HepG2 (cell line): ENCODE data around the gene ZNF503. TPM values are rescaled to one million over a fixed set of nuclear protein-coding genes. Genes with fewer than 3 reads are reported as not detected.

Experiments
- EP300 ChIP-seq, 3 experiments: sonication (generic) in 1 of 3; formaldehyde crosslinking in 1 of 3; IDR thresholded peaks; 2 replicates each; pipeline versions ENCODE4 v1.5.1 to v1.6.1; 2011 to 2020; ENCODE audit warnings: low read depth in 2 of 3, low read length in 2 of 3, borderline replicate concordance in 1 of 3, improper control_type of control experiment in 1 of 3, mild to moderate bottlenecking in 1 of 3, missing genetic modification reagents in 1 of 3, moderate library complexity in 1 of 3
- ERF ChIP-seq: IDR thresholded peaks from 2 replicates; pipeline ENCODE4 v1.6.1; 2018; ENCODE audit warnings: missing biosample characterization, missing genetic modification reagents
- GATAD2A ChIP-seq: IDR thresholded peaks from 2 replicates; pipeline ENCODE4 v1.6.1; 2016
- HNF1B ChIP-seq: sonication (generic); formaldehyde crosslinking; IDR thresholded peaks from 2 replicates; pipeline ENCODE4 v1.5.1; 2020; ENCODE audit warnings: mild to moderate bottlenecking, moderate library complexity, missing genetic modification reagents
- HNF4A ChIP-seq: sonication (generic); formaldehyde crosslinking; IDR thresholded peaks from 2 replicates; pipeline ENCODE4 v1.4.0; 2020; ENCODE audit warnings: missing genetic modification reagents
- HNF4G ChIP-seq, 2 experiments: sonication (generic) in 1 of 2; formaldehyde crosslinking in 1 of 2; IDR thresholded peaks; 2 replicates each; pipeline versions ENCODE4 v1.4.0 to v1.6.1; 2011 to 2020; ENCODE audit warnings: borderline replicate concordance in 2 of 2, low read depth in 2 of 2, mild to moderate bottlenecking in 2 of 2, low read length in 1 of 2, missing genetic modification reagents in 1 of 2, moderate library complexity in 1 of 2
- NONO ChIP-seq, 2 experiments: fragments of 450-650 bp in 1 of 2; sonication (generic) in 1 of 2; formaldehyde crosslinking in 1 of 2; IDR thresholded peaks in 1 of 2; conservative IDR thresholded peaks in 1 of 2; 2 replicates each; pipeline versions ENCODE4 v1.6.1 to v1.8.0; 2017 to 2022; ENCODE audit warnings: mild to moderate bottlenecking in 1 of 2, missing genetic modification reagents in 1 of 2, moderate library complexity in 1 of 2
- POLR2G ChIP-seq: fragments of 200-400 bp; formaldehyde crosslinking; IDR thresholded peaks from 2 replicates; pipeline ENCODE4 v1.6.1; 2018; ENCODE audit warnings: mild to moderate bottlenecking, low read depth, low read length, moderate library complexity
- PPARG ChIP-seq: conservative IDR thresholded peaks from 2 replicates; pipeline ENCODE4 v1.6.1; 2016; ENCODE audit warnings: missing biosample characterization, missing genetic modification reagents
- SOX5 ChIP-seq: IDR thresholded peaks from 2 replicates; pipeline ENCODE4 v1.6.1; 2016; ENCODE audit warnings: borderline replicate concordance
- ZKSCAN8 ChIP-seq: IDR thresholded peaks from 2 replicates; pipeline ENCODE4 v1.6.1; 2016; ENCODE audit warnings: borderline replicate concordance, missing genetic modification reagents, missing compliant biosample characterization
- ZNF205 ChIP-seq: IDR thresholded peaks from 2 replicates; pipeline ENCODE4 v1.6.1; 2018; ENCODE audit warnings: missing biosample characterization, missing genetic modification reagents
- ZNF280D ChIP-seq: sonication (generic); formaldehyde crosslinking; IDR thresholded peaks from 2 replicates; pipeline ENCODE4 v1.5.1; 2020; ENCODE audit warnings: mild to moderate bottlenecking, missing genetic modification reagents
- polyA plus RNA-seq, 8 experiments: library from polyadenylated mRNA; depleted of rRNA in 3 of 8; stranded (reverse) in 7 of 8; unstranded in 1 of 8; fragments of >200 nt; fragmentation: Illumina TruSeq in 4 of 8; extraction: Trizol in 4 of 8; gene quantifications; 2 replicates each; pipeline versions ENCODE4 v1.2.1 to v1.2.3, GENCODE V29; 2011 to 2016; ENCODE audit warnings: low read depth in 4 of 8, missing spikeins in 1 of 8, mixed read lengths in 1 of 8; ENCODE audit not compliant: insufficient read depth in 1 of 8
- total RNA-seq, 5 experiments: library from RNA; depleted of rRNA; stranded (reverse); fragments of >200 nt; fragmentation: Illumina TruSeq; extraction: Trizol; gene quantifications; 2 replicates each; pipeline ENCODE4 v1.2.3, GENCODE V29; 2016; ENCODE audit warnings: low read depth in 1 of 5
- TF ChIP-seq, protein P1 (sequence below): sonication (generic); formaldehyde crosslinking; IDR thresholded peaks from 2 replicates; pipeline ENCODE4 v1.4.0; 2020; ENCODE audit warnings: missing genetic modification reagents, borderline replicate concordance
- TF ChIP-seq, protein P2 (sequence below): sonication (generic); formaldehyde crosslinking; IDR thresholded peaks from 2 replicates; pipeline ENCODE4 v1.5.0; 2020; ENCODE audit warnings: mild to moderate bottlenecking, missing genetic modification reagents, borderline replicate concordance

Gene ZNF503
- total and polyA plus RNA-seq, 2 of the 13 experiments (the other 11 are each of a cell fraction or from before 2014, with no cell fraction given) = 2.7 to 8.3 TPM

DNA sequence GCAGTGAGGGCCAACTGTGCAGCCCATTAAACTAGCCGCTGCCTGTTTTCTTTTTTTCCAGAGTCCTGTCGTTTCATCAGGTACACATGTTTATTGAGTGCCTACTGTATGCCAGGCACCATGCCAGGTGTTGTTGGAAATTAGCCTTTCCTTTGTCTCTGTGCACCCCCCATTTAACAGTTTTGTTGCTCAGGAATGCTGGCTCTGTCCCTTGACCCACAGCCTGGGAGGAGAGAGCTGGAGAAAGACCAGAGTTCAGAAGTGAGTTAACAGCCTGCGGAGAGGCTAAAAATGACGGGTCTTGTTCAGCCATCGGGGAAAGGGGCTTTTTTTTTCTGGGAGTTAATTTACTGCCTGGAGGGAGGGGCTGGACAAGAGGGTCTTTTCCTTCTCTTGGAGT lies 31.2 kb upstream of the ZNF503 start (continued):
- peak in 1 of 2 experiments; percentile 31; a peak in 1 of 4 replicates for TF ChIP-seq EP300 (IDR thresholded peaks at IDR 0.05; ENCODE audit: low read depth in 2 of 2, low read length in 2 of 2)
- no peak for TF ChIP-seq EP300 (CRISPR knock-in tag; IDR thresholded peaks at IDR 0.05; ENCODE audit: borderline replicate concordance)
- TF ChIP-seq ZKSCAN8 = peak; percentile 94
- TF ChIP-seq, protein P1, sequence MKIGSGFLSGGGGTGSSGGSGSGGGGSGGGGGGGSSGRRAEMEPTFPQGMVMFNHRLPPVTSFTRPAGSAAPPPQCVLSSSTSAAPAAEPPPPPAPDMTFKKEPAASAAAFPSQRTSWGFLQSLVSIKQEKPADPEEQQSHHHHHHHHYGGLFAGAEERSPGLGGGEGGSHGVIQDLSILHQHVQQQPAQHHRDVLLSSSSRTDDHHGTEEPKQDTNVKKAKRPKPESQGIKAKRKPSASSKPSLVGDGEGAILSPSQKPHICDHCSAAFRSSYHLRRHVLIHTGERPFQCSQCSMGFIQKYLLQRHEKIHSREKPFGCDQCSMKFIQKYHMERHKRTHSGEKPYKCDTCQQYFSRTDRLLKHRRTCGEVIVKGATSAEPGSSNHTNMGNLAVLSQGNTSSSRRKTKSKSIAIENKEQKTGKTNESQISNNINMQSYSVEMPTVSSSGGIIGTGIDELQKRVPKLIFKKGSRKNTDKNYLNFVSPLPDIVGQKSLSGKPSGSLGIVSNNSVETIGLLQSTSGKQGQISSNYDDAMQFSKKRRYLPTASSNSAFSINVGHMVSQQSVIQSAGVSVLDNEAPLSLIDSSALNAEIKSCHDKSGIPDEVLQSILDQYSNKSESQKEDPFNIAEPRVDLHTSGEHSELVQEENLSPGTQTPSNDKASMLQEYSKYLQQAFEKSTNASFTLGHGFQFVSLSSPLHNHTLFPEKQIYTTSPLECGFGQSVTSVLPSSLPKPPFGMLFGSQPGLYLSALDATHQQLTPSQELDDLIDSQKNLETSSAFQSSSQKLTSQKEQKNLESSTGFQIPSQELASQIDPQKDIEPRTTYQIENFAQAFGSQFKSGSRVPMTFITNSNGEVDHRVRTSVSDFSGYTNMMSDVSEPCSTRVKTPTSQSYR (CRISPR knock-in tag) = peak; percentile 9; the same call in 1 of the 2 replicates
- peak; percentile 70; the same call in 1 of the 2 replicates for TF ChIP-seq ZNF280D
- peak; percentile 46; the same call in 1 of the 2 replicates for TF ChIP-seq HNF4G (IDR thresholded peaks at IDR 0.05; ENCODE audit: borderline replicate concordance, low read depth, low read length)
- no peak for TF ChIP-seq HNF4G (CRISPR knock-in tag; IDR thresholded peaks at IDR 0.05; ENCODE audit: borderline replicate concordance, low read depth)
- no peak for TF ChIP-seq NONO (IDR thresholded peaks at IDR 0.05)
- TF ChIP-seq NONO (CRISPR knock-in tag; conservative IDR thresholded peaks at IDR 0.05) = 0 out of 2 replicates have a peak, but pooled peaks have one; percentile 27
- TF ChIP-seq PPARG (CRISPR knock-in tag) = peak; percentile 62
- peak; percentile 36; the same call in 1 of the 2 replicates for TF ChIP-seq SOX5 (CRISPR knock-in tag)
- TF ChIP-seq GATAD2A (CRISPR knock-in tag) = peak; percentile 41; the same call in 1 of the 2 replicates
- 0 out of 2 replicates have a peak, but pooled peaks have one; percentile 38 for TF ChIP-seq HNF1B (CRISPR knock-in tag)
- TF ChIP-seq ZNF205 = no peak
- TF ChIP-seq, protein P2, sequence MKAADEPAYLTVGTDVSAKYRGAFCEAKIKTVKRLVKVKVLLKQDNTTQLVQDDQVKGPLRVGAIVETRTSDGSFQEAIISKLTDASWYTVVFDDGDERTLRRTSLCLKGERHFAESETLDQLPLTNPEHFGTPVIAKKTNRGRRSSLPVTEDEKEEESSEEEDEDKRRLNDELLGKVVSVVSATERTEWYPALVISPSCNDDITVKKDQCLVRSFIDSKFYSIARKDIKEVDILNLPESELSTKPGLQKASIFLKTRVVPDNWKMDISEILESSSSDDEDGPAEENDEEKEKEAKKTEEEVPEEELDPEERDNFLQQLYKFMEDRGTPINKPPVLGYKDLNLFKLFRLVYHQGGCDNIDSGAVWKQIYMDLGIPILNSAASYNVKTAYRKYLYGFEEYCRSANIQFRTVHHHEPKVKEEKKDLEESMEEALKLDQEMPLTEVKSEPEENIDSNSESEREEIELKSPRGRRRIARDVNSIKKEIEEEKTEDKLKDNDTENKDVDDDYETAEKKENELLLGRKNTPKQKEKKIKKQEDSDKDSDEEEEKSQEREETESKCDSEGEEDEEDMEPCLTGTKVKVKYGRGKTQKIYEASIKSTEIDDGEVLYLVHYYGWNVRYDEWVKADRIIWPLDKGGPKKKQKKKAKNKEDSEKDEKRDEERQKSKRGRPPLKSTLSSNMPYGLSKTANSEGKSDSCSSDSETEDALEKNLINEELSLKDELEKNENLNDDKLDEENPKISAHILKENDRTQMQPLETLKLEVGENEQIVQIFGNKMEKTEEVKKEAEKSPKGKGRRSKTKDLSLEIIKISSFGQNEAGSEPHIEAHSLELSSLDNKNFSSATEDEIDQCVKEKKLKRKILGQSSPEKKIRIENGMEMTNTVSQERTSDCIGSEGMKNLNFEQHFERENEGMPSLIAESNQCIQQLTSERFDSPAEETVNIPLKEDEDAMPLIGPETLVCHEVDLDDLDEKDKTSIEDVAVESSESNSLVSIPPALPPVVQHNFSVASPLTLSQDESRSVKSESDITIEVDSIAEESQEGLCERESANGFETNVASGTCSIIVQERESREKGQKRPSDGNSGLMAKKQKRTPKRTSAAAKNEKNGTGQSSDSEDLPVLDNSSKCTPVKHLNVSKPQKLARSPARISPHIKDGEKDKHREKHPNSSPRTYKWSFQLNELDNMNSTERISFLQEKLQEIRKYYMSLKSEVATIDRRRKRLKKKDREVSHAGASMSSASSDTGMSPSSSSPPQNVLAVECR = peak; percentile 29; the same call in 1 of the 2 replicates
- TF ChIP-seq POLR2G = 0 out of 2 replicates have a peak, but pooled peaks have one; percentile 36
- 0 out of 2 replicates have a peak, but pooled peaks have one; percentile 22 for TF ChIP-seq ERF (CRISPR knock-in tag)
- TF ChIP-seq HNF4A = peak; percentile 66
